Activated T-cell treated with anti-CD3 and anti-CD28 coated beads, Interleukin-2, amount 50 U/mL, for 24 hours (primary cell): ENCODE data around the gene PDE6A.
"Not testable (repeated sequence)": the region's sequence is repeated elsewhere in the genome, so short reads cannot be mapped to it uniquely, and the experiment has no call there.

Experiments used
- DNase-seq: peaks from one replicate; pipeline ENCODE4 v3.0.0-alpha.2; 2020
- H3K27ac Mint-ChIP-seq: 2 replicates; pipeline ENCODE4 v1.8.0; 2020; ENCODE audit warnings: mild to moderate bottlenecking, mixed read lengths
- H3K27me3 Mint-ChIP-seq: 2 replicates; pipeline ENCODE4 v1.8.0; 2020; ENCODE audit warnings: mixed read lengths
- H3K36me3 Mint-ChIP-seq: 2 replicates; pipeline ENCODE4 v1.8.0; 2020; ENCODE audit warnings: low read depth, mixed read lengths
- H3K4me1 Mint-ChIP-seq: 2 replicates; pipeline ENCODE4 v1.8.0; 2020; ENCODE audit warnings: low read depth, mixed read lengths
- H3K4me3 Mint-ChIP-seq: 2 replicates; pipeline ENCODE4 v1.8.0; 2020; ENCODE audit warnings: mild to moderate bottlenecking, moderate library complexity, mixed read lengths
- H3K9me3 Mint-ChIP-seq: 2 replicates; pipeline ENCODE4 v1.8.0; 2020; ENCODE audit warnings: mixed read lengths

PDE6A gene

DNA sequence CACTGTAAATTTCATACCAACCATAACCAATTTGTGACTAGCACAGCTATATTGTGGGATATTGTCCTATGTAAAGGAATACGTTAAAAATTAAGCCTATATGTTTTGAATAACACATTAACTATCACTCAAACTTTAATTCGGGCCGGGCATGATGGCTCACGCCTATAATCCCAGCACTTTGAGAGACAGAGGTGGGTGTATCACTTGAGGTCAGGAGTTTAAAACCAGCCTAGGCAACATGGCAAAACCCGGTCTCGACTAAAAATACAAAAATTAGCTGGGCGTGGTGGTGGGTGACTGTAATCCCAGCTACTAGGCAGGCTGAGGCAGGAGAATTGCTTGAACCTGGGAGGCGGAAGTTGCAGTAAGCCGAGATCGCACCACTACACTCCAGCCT is 62.0 kb downstream of the PDE6A start:
- not testable (repeated sequence) for H3K4me3 Mint-ChIP-seq, H3K27ac Mint-ChIP-seq

DNA sequence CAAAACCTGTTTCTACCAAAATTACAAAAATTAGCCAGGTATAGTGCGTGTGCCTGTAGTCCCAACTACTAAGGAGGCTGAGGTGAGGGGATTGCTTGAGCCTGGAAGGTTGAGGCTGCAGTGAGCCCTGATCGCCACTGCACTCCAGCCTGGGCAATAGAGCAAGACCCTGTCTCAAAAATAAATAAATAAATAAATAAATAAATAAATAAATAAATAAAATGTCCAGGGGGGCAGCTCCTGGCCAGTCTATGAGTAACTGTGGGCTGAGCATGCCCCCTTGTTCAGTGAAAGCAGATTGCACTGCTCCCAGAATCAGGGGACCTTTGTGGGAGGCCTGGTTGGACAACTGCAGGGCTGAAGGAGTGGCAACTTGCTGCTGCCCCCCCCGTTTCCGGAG is 62.7 kb downstream of the PDE6A start:
- H3K27ac Mint-ChIP-seq = no peak overlapping the region
- H3K27me3 Mint-ChIP-seq = peaks cover 10% of the 10 kb centered on the region
- no peaks in the 10 kb centered on the region for H3K4me1 Mint-ChIP-seq
- DNase-seq = no peak
- no peak overlapping the region for H3K4me3 Mint-ChIP-seq
- no peaks in the 10 kb centered on the region for H3K36me3 Mint-ChIP-seq
- peaks cover 3% of the 10 kb centered on the region for H3K9me3 Mint-ChIP-seq

More for the DNA sequence above, 62.0 kb downstream of the PDE6A start:
- H3K36me3 Mint-ChIP-seq, DNase-seq, H3K4me1 Mint-ChIP-seq, H3K9me3 Mint-ChIP-seq: not testable (repeated sequence)
- peaks cover 13% of the 10 kb centered on the region for H3K27me3 Mint-ChIP-seq

DNA sequence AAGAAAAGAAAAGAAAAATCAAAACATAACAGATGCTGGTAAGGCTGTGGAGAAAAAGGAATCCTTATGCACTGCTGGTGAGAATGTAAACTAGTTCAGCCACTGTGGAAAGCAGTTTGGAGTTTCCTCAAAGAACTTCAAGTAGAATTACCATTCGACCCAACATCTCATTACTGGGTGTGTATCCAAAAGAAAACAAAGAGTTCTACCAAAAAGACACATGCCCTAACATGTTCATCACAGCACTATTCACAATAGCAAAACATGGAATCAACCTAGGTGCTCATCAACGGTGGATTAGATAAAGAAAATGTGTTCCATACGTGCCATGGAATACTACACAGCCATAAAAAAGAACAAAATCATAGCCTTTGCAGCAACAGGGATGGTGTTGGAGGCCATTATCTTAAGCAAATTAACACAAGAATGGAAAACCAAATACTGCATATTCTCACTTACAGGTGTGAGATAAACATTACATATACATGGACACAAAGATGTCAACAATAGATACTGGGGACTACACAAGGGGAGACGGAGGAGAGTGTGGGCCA is 63.4 kb downstream of the PDE6A start:
- Mint-ChIP-seq H3K4me1 (no peaks in the 10 kb centered on the region), H3K36me3 (no peaks in the 10 kb centered on the region), H3K4me3 (no peak overlapping the region), H3K27ac (no peak overlapping the region), H3K9me3 (peaks cover 3% of the 10 kb centered on the region), H3K27me3 (peaks cover 10% of the 10 kb centered on the region)
- DNase-seq = no peak

DNA sequence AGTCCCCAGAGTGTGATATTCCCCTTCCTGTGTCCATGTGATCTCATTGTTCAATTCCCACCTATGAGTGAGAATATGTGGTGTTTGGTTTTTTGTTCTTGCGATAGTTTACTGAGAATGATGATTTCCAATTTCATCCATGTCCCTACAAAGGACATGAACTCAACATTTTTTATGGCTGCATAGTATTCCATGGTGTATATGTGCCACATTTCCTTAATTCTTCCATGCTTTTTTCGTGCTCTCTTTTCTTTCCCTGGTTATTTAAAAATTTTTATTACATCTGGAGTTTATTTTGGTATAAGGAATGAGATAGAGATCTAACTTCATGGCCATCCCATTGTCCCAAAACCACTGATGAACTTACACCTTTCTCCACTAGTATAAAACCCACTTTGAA is 65.0 kb downstream of the PDE6A start:
- peaks cover 10% of the 10 kb centered on the region for H3K27me3 Mint-ChIP-seq
- H3K36me3 Mint-ChIP-seq, DNase-seq, H3K4me3 Mint-ChIP-seq, H3K27ac Mint-ChIP-seq, H3K4me1 Mint-ChIP-seq, H3K9me3 Mint-ChIP-seq: not testable (repeated sequence)

DNA sequence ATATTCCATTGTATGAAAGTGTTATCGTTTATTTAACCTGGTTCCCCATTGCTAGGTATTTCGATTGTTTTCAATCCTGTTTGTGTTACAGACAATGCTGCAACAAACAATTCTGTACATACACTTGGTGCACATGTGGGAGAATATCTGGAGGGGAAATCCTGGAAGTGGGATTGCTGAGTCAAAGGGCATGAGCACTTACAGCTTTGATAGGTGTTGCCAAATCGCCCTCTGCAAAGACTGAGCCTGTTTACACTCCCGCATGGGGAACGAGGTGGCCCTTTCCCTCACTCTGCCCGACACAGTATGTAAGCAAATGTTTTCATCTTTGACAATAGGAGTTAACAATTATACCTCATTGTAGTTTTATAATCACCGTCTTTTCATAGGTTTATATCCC is 66.2 kb downstream of the PDE6A start:
- H3K4me3 Mint-ChIP-seq = no peak overlapping the region
- peaks cover 10% of the 10 kb centered on the region for H3K27me3 Mint-ChIP-seq
- DNase-seq = no peak
- H3K9me3 Mint-ChIP-seq = peaks cover 3% of the 10 kb centered on the region
- H3K4me1 Mint-ChIP-seq = no peaks in the 10 kb centered on the region
- H3K36me3 Mint-ChIP-seq = no peaks in the 10 kb centered on the region
- H3K27ac Mint-ChIP-seq = no peak overlapping the region

DNA sequence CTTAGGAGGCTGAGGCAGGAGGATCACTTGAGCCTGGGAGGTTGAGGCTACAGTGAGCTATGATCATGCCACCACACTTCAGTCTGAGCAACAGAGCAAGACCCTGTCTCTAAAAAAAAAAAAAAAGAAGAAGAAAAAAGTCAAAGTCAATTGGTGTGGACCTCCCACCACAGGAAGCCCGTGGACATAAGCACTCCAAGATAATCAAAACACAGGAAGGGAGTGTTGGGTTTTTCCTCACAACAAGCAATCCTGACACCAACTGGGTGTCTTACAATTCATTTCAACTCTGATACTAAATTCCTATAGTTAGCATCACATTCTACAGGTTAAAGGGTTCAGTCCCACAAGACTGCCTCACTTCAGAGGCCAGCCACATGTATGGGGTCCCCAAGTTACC is 70.7 kb downstream of the PDE6A start:
- H3K27ac Mint-ChIP-seq = no peak overlapping the region
- no peaks in the 10 kb centered on the region for H3K4me1 Mint-ChIP-seq
- no peaks in the 10 kb centered on the region for H3K9me3 Mint-ChIP-seq
- no peak overlapping the region for H3K4me3 Mint-ChIP-seq
- no peak for DNase-seq
- no peaks in the 10 kb centered on the region for H3K36me3 Mint-ChIP-seq
- no peaks in the 10 kb centered on the region for H3K27me3 Mint-ChIP-seq

DNA sequence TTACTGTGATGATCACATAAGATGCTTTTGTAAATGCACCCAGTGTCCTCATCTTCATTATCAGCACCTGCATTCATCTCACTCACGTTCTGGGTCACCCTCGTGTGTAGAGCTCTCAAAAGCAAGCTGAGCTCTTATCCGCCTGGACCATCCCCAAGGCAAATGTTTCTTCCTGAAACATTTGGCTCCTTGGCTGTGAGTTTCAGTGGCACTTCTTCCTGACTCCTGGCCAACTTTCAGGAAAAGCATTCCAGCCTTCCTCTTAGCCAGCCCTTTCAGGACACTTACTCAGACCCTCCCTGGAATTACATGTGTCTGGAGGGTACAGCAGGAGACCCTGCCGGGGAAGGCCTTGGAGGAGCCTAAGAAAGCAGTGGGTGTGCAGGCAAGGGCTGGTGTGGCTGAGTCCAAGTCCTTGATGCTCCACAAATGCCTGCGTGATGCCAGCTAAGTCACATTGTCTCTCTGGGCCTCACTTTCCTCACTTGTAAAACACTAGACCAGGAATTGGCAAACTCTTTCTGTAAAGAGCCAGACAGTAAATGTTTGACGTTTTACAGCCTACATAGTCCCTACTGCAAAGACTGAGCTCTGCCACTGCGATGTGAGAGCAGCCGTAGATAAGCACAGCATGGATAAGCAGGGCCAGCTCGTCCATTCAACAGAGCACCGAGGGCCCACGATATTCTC is 72.1 kb downstream of the PDE6A start:
- Mint-ChIP-seq H3K27ac (no peak overlapping the region), H3K36me3 (no peaks in the 10 kb centered on the region), H3K27me3 (no peaks in the 10 kb centered on the region), H3K4me1 (no peaks in the 10 kb centered on the region), H3K9me3 (no peaks in the 10 kb centered on the region), H3K4me3 (no peak overlapping the region)
- no peak for DNase-seq

DNA sequence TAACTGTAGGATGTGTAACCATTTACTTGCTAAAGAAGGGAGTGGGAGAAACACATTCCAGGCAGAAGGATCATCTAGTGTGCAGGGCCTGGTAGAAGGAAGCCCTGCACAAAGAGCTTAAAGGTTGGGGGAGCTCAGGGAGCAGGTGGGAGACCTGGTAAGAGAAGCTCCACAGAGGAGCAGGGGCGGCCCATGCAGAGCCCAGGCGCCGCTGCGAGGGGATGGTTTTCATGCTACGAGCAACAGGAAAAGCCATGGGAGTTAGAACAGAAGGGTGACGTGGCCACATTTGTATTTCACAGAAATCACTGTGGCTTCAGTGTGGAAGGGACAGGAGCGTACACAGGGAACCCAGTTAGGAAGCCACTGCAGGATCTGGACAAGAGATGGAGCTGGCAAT is 73.1 kb downstream of the PDE6A start:
- H3K4me3 Mint-ChIP-seq = no peak overlapping the region

DNA sequence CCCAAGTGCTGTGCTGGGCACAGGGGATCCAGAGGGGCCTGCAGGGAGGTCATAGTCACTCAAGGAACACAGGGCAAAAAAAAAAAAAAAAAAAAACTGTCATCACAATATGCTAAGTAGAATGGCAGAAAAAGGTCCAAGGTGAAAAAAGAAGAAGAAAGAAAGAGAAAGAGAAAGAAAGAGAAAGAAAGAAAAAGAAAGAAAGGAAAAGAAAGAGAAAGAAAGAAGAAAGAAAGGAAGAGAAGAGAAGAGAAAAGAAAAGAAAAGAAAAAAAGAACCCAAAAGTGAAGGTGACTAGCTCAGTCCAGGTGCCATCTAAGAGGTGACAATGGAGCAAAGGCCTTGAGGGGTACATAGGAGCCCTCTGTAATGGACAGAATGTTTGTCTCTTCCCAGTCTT is 73.9 kb downstream of the PDE6A start:
- H3K9me3 Mint-ChIP-seq = no peaks in the 10 kb centered on the region
- no peaks in the 10 kb centered on the region for H3K27me3 Mint-ChIP-seq
- H3K27ac Mint-ChIP-seq = no peak overlapping the region
- no peak overlapping the region for H3K4me3 Mint-ChIP-seq
- no peaks in the 10 kb centered on the region for H3K4me1 Mint-ChIP-seq
- DNase-seq = no peak
- no peaks in the 10 kb centered on the region for H3K36me3 Mint-ChIP-seq

More for the DNA sequence above, 73.1 kb downstream of the PDE6A start:
- Mint-ChIP-seq H3K9me3 (no peaks in the 10 kb centered on the region), H3K27ac (no peak overlapping the region), H3K4me1 (no peaks in the 10 kb centered on the region), H3K27me3 (no peaks in the 10 kb centered on the region), H3K36me3 (no peaks in the 10 kb centered on the region)
- no peak for DNase-seq

DNA sequence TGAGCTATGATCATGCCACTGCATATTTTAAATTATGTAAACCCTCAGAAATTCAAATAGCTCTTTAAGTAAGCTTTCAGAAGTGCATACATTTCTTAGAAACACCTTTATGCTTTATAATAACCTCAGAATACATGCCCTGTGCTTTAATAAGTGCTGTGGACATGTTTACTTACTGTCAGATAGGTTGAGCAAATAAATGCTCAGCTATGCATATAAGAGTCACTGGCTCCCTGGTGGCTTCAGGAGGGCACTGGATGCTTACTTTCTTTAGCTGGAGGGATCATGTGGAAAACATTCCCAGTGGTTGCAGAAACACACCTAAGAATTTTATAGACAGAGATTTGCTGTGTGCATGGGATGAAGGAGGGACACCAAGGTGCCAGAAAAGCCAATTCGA is 74.4 kb downstream of the PDE6A start:
- H3K4me3 Mint-ChIP-seq = no peak overlapping the region
- no peaks in the 10 kb centered on the region for H3K9me3 Mint-ChIP-seq
- no peak overlapping the region for H3K27ac Mint-ChIP-seq
- no peak for DNase-seq
- no peaks in the 10 kb centered on the region for H3K27me3 Mint-ChIP-seq
- H3K36me3 Mint-ChIP-seq = no peaks in the 10 kb centered on the region
- no peaks in the 10 kb centered on the region for H3K4me1 Mint-ChIP-seq

DNA sequence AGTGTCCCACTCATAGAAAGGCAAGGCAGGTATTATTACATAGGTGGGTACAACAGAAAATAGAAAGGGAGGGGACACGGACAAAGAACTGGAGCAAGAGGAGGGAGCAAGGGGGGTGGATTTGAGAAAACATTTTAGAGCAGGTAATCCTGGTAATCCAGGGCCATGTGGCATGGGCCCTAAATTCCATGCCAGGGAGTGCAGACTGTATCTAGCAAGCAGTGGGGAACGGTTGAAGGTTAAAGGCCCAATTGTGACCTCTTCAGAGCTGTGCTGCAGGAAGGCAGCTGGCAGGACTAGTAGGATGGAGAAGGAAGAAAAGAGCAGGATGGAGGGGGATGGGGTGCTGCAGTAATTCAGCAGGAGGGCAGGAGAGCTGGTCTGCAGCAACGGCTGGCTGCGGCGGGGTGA is 75.2 kb downstream of the PDE6A start:
- no peak for DNase-seq
- Mint-ChIP-seq H3K4me3 (no peak overlapping the region), H3K27me3 (no peaks in the 10 kb centered on the region), H3K36me3 (no peaks in the 10 kb centered on the region), H3K27ac (no peak overlapping the region), H3K9me3 (no peaks in the 10 kb centered on the region), H3K4me1 (no peaks in the 10 kb centered on the region)

DNA sequence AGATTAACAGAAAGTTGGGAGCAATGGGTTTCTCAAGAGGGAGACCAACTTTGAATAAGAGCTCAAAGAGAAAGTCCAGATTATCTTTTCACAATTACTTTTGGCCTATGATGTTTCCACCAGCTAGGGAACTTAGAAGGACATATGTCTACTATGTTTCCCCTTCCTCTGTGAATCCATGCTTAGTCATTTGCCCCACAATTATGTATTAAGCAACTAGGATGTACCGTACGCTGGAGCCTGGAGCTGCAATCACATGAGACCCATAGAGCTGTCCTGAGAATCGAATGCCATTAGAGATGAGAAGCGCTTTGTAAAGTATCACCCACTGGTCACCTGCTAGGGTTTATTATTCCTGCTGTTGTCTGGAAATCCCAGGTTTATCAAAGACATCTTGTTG is 78.8 kb downstream of the PDE6A start:
- Mint-ChIP-seq H3K27ac (no peak overlapping the region), H3K9me3 (no peaks in the 10 kb centered on the region), H3K36me3 (no peaks in the 10 kb centered on the region), H3K27me3 (no peaks in the 10 kb centered on the region), H3K4me1 (peaks cover 7% of the 10 kb centered on the region), H3K4me3 (no peak overlapping the region)
- no peak for DNase-seq

DNA sequence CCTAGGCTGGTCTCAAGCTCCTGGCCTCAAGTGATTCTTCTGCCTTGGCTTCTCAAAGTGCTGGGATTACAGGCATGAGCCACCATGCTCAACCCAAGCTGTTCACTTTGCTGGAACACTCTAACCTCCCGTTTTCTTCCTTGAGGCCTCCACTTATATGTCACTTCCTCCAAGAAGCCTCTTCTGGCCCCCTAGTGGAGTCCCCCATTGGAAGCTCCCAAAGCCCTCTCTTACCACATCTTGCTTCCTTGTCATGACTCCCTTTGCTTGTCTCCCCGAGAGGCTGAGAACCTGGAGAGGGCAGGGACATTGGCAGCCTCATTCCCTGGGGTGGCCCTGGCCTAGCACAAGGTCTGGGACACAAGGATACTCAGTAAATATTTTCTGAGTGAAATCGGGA is 80.8 kb downstream of the PDE6A start:
- no peak for DNase-seq
- Mint-ChIP-seq H3K4me1 (peaks cover 9% of the 10 kb centered on the region), H3K27ac (no peak overlapping the region), H3K4me3 (no peak overlapping the region), H3K27me3 (no peaks in the 10 kb centered on the region), H3K36me3 (no peaks in the 10 kb centered on the region), H3K9me3 (no peaks in the 10 kb centered on the region)

DNA sequence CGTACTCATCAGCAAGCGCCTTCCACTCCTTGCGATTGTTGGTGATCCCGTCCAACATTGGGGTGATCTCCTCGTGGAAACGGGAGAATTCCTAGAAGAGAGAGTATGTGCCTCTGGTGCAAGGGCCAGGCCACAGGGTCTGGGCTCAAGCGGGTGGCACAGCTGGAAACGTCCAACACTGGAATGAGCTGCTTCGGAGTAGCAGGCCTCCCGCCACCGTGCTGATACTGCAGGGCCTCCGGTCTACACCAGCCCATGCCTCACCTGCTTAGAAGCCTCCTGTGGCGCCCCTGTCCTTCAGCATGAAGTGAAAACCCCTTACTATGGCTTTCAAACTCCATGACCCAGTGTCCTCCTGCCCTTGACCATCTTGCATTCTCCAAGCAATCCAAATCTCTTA is 81.4 kb downstream of the PDE6A start:
- H3K9me3 Mint-ChIP-seq = no peaks in the 10 kb centered on the region
- no peak overlapping the region for H3K4me3 Mint-ChIP-seq
- no peak for DNase-seq
- no peak overlapping the region for H3K27ac Mint-ChIP-seq
- peaks cover 9% of the 10 kb centered on the region for H3K4me1 Mint-ChIP-seq
- H3K36me3 Mint-ChIP-seq = no peaks in the 10 kb centered on the region
- no peaks in the 10 kb centered on the region for H3K27me3 Mint-ChIP-seq

DNA sequence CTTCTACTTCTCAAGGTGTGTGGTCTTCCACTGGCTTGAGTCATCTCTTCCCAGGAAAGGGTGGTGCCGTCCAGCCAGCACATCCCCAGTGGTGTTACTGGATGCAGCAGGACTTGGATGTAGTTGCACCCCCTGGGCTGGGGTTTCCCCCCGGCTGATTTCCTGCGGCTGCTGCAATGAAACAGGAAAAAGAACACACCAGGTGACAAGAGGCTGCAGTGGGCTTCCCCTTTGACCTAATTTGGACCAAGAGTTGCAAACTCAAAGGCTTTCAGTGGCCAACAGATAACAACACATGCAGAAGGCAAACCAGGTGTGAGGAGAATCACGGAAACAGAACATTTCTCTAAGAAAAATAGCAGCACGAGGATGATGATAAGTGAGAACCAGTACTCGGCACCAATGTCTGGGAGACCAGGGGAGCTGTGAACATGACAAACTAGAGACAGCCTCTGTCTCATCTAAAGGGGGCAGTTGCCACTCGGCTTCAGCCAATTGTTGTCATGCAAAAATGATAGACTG is 83.7 kb downstream of the PDE6A start:
- Mint-ChIP-seq H3K27me3 (no peaks in the 10 kb centered on the region), H3K36me3 (no peaks in the 10 kb centered on the region), H3K9me3 (no peaks in the 10 kb centered on the region), H3K4me3 (no peak overlapping the region), H3K27ac (peak overlapping the region; percentile 48), H3K4me1 (peaks cover 9% of the 10 kb centered on the region)
- DNase-seq = no peak
